ENCODE measurements around the gene PGA3.
"Not testable (repeated sequence)": the region's sequence is repeated elsewhere in the genome, so short reads cannot be mapped to it uniquely, and the experiment has no call there.

PGA3 gene

GRCh38 chr11:61240875-61241274, 37.6 kb downstream of the PGA3 start, which contains the start of gene PGA5:
Gene PGA5 (plus strand): TSS chr11:61241175. CDS start chr11:61241227, 52 bp downstream.
- H3K27me3 ChIP-seq (ENCODE audit: insufficient read depth, poor library complexity, severe bottlenecking); H3K27ac ChIP-seq (replicated peaks); H3K4me3 ChIP-seq (replicated peaks; ENCODE audit: insufficient read depth, low read length); DNase-seq (ENCODE audit: low read depth in 1 of 2, low spot score in 1 of 2): not testable (repeated sequence)

GRCh38 chr11:61241526-61241925, 38.2 kb downstream of the PGA3 start:
- not testable (repeated sequence) for H3K27ac ChIP-seq (replicated peaks); H3K4me3 ChIP-seq (replicated peaks; ENCODE audit: insufficient read depth, low read length); DNase-seq (ENCODE audit: low read depth in 1 of 2, low spot score in 1 of 2); H3K27me3 ChIP-seq (ENCODE audit: insufficient read depth, poor library complexity, severe bottlenecking)

GRCh38 chr11:61245284-61245964, 42.1 kb downstream of the PGA3 start:
- H3K27me3 ChIP-seq (ENCODE audit: insufficient read depth, poor library complexity, severe bottlenecking); DNase-seq (ENCODE audit: low read depth in 1 of 2, low spot score in 1 of 2): not testable (repeated sequence)

GRCh38 chr11:61248071-61248470, 44.8 kb downstream of the PGA3 start:
- H3K4me3 ChIP-seq (replicated peaks; ENCODE audit: insufficient read depth, low read length); H3K27me3 ChIP-seq (ENCODE audit: insufficient read depth, poor library complexity, severe bottlenecking); H3K27ac ChIP-seq (replicated peaks); DNase-seq (ENCODE audit: low read depth in 1 of 2, low spot score in 1 of 2): not testable (repeated sequence)

More at GRCh38 chr11:61245284-61245964, 42.1 kb downstream of the PGA3 start:
- not testable (repeated sequence) for H3K4me3 ChIP-seq (replicated peaks; ENCODE audit: insufficient read depth, low read length); H3K27ac ChIP-seq (replicated peaks)

- H3K27me3 ChIP-seq (ENCODE audit: insufficient read depth, poor library complexity, severe bottlenecking), result not testable (repeated sequence)
Observed at GRCh38 chr11:61249201-61249600, 45.9 kb downstream of the PGA3 start.

GRCh38 chr11:61250796-61251765, 47.8 kb downstream of the PGA3 start:
- not testable (repeated sequence) for H3K27ac ChIP-seq (replicated peaks); H3K4me3 ChIP-seq (replicated peaks; ENCODE audit: insufficient read depth, low read length); H3K27me3 ChIP-seq (ENCODE audit: insufficient read depth, poor library complexity, severe bottlenecking); DNase-seq (ENCODE audit: low read depth in 1 of 2, low spot score in 1 of 2)

More at GRCh38 chr11:61249201-61249600, 45.9 kb downstream of the PGA3 start:
- not testable (repeated sequence) for H3K27ac ChIP-seq (replicated peaks); DNase-seq (ENCODE audit: low read depth in 1 of 2, low spot score in 1 of 2); H3K4me3 ChIP-seq (replicated peaks; ENCODE audit: insufficient read depth, low read length)

GRCh38 chr11:61252332-61252731, 49.0 kb downstream of the PGA3 start:
- H3K4me3 ChIP-seq (replicated peaks; ENCODE audit: insufficient read depth, low read length); H3K27me3 ChIP-seq (ENCODE audit: insufficient read depth, poor library complexity, severe bottlenecking); H3K27ac ChIP-seq (replicated peaks); DNase-seq (ENCODE audit: low read depth in 1 of 2, low spot score in 1 of 2): not testable (repeated sequence)

GRCh38 chr11:61254403-61255025, 51.2 kb downstream of the PGA3 start:
- no peaks in the 10 kb centered on the region for H3K27me3 ChIP-seq (ENCODE audit: insufficient read depth, poor library complexity, severe bottlenecking)
- peak; percentile 43 to 69 for DNase-seq (ENCODE audit: low read depth in 1 of 2, low spot score in 1 of 2)
- H3K4me3 ChIP-seq (replicated peaks; ENCODE audit: insufficient read depth, low read length), result no peak overlapping the region
- TF ChIP-seq GABPA (IDR thresholded peaks at IDR 0.05; ENCODE audit: low read depth), result no peak
- peak; percentile 99 for TF ChIP-seq CTCF (IDR thresholded peaks at IDR 0.05; ENCODE audit: insufficient read depth, low read length)
- H3K27ac ChIP-seq (replicated peaks), result no peak overlapping the region

Data from HL-60 (cell line).